Stimulated activated CD8-positive, alpha-beta memory T cell treated with anti-CD3 and anti-CD28 coated beads, Interleukin-7, amount 100 ng/mL, for 1 hour (primary cell): ENCODE measurements around the gene YWHAH.
A peak's percentile ranks its signal among the peaks of the same experiment; 100 is the strongest.

Experiments used
- DNase-seq, 2 donors: peaks; one replicate each; pipeline ENCODE4 v3.0.0-alpha.2; 2020; ENCODE audit warnings: low read depth in 2 of 2

Gene YWHAH

GRCh38 chr22:31923136-31923535 lies 21.2 kb upstream of the YWHAH start:
- no peak for DNase-seq

GRCh38 chr22:31923747-31924146 lies 20.6 kb upstream of the YWHAH start:
- no peak for DNase-seq

GRCh38 chr22:31925056-31925455 lies 19.3 kb upstream of the YWHAH start:
- DNase-seq = no peak

GRCh38 chr22:31926024-31926423 lies 18.3 kb upstream of the YWHAH start:
- no peak for DNase-seq

GRCh38 chr22:31926969-31927368 lies 17.4 kb upstream of the YWHAH start:
- DNase-seq = no peak

- no peak for DNase-seq
These were observed 16.8 kb upstream of the YWHAH start for GRCh38 chr22:31927562-31927961.

- DNase-seq = no peak
These were observed 15.0 kb upstream of the YWHAH start for GRCh38 chr22:31929167-31929930.

GRCh38 chr22:31932863-31933262 lies 11.5 kb upstream of the YWHAH start:
- no peak for DNase-seq

GRCh38 chr22:31933406-31933805 lies 10.9 kb upstream of the YWHAH start:
- no peak for DNase-seq

GRCh38 chr22:31933816-31934482 lies 10.4 kb upstream of the YWHAH start:
- DNase-seq = no peak

GRCh38 chr22:31935961-31936635 lies 8.2 kb upstream of the YWHAH start:
- no peak for DNase-seq

- DNase-seq = no peak
These were observed 7.0 kb upstream of the YWHAH start for GRCh38 chr22:31937341-31937740.

GRCh38 chr22:31938296-31938695 lies 6.0 kb upstream of the YWHAH start:
- no peak for DNase-seq

GRCh38 chr22:31940506-31940905 lies 3.8 kb upstream of the YWHAH start:
- DNase-seq = no peak

- no peak for DNase-seq
These were observed 2.2 kb upstream of the YWHAH start for GRCh38 chr22:31942091-31942490.

GRCh38 chr22:31943206-31943977 lies 943 bp upstream of the YWHAH start:
- DNase-seq = peak in 1 of 2 donors; percentile 7

- DNase-seq = no peak
These were observed 536 bp downstream of the YWHAH start for GRCh38 chr22:31944700-31945442.

- DNase-seq = no peak
These were observed 1.1 kb downstream of the YWHAH start for GRCh38 chr22:31945443-31945855.

- no peak for DNase-seq
These were observed 1.8 kb downstream of the YWHAH start for GRCh38 chr22:31945971-31946680.

- DNase-seq = no peak
These were observed 3.0 kb downstream of the YWHAH start for GRCh38 chr22:31947296-31947695.

GRCh38 chr22:31948002-31948401 lies 3.7 kb downstream of the YWHAH start:
- DNase-seq = no peak
